HG02678 (cell line): Measurements from ENCODE around the gene VPS50.
"Not testable (repeated sequence)": the region's sequence is repeated elsewhere in the genome, so short reads cannot be mapped to it uniquely, and the experiment has no call there.

Source experiments
- ATAC-seq: cut with Tn5 transposase; IDR thresholded peaks from one replicate; pipeline ENCODE4 v1.9.1; 2021; ENCODE audit warnings: mild to moderate bottlenecking, moderate library complexity; ENCODE audit not compliant: unreplicated experiment

VPS50 gene

GRCh38 chr7:93239824-93240223 is 7.7 kb downstream of the VPS50 start:
- no peak for ATAC-seq

- no peak for ATAC-seq
Measured at GRCh38 chr7:93242106-93242505, 9.9 kb downstream of the VPS50 start.

GRCh38 chr7:93245525-93246432 is 13.6 kb downstream of the VPS50 start:
- ATAC-seq = no peak

GRCh38 chr7:93249491-93250148 is 17.5 kb downstream of the VPS50 start:
- ATAC-seq = no peak

GRCh38 chr7:93258661-93259060 is 26.5 kb downstream of the VPS50 start:
- no peak for ATAC-seq

- ATAC-seq = no peak
Measured at GRCh38 chr7:93262535-93262934, 30.4 kb downstream of the VPS50 start.

GRCh38 chr7:93265220-93265619 is 33.1 kb downstream of the VPS50 start:
- ATAC-seq = no peak

GRCh38 chr7:93279541-93279940 is 47.4 kb downstream of the VPS50 start:
- ATAC-seq = no peak

GRCh38 chr7:93284908-93285307 is 52.7 kb downstream of the VPS50 start:
- no peak for ATAC-seq

- no peak for ATAC-seq
Measured at GRCh38 chr7:93293229-93293628, 61.1 kb downstream of the VPS50 start.

GRCh38 chr7:93298206-93298605 is 66.0 kb downstream of the VPS50 start:
- no peak for ATAC-seq

- no peak for ATAC-seq
Measured at GRCh38 chr7:93298671-93299070, 66.5 kb downstream of the VPS50 start.

GRCh38 chr7:93301736-93302135 is 69.6 kb downstream of the VPS50 start:
- ATAC-seq = no peak

- ATAC-seq = no peak
Measured at GRCh38 chr7:93307131-93307660, 75.0 kb downstream of the VPS50 start.

- ATAC-seq = no peak
Measured at GRCh38 chr7:93307943-93308342, 75.8 kb downstream of the VPS50 start.

GRCh38 chr7:93310346-93310745 is 78.2 kb downstream of the VPS50 start:
- no peak for ATAC-seq

- ATAC-seq = no peak
Measured at GRCh38 chr7:93314449-93314848, 82.3 kb downstream of the VPS50 start.

- no peak for ATAC-seq
Measured at GRCh38 chr7:93315896-93316295, 83.7 kb downstream of the VPS50 start.

- no peak for ATAC-seq
Measured at GRCh38 chr7:93316730-93317129, 84.6 kb downstream of the VPS50 start.

- ATAC-seq = no peak
Measured at GRCh38 chr7:93320887-93321286, 88.7 kb downstream of the VPS50 start.

GRCh38 chr7:93326291-93326690 is 94.1 kb downstream of the VPS50 start:
- ATAC-seq = not testable (repeated sequence)
